Skin of body (tissue), 2 donors: ENCODE results near the gene PHF24. TPM values are rescaled to one million over a fixed set of nuclear protein-coding genes. Genes with fewer than 3 reads are reported as not detected.
"Not testable (repeated sequence)": the region's sequence is repeated elsewhere in the genome, so short reads cannot be mapped to it uniquely, and the experiment has no call there.

Source experiments
- DNase-seq: peaks from one replicate; lab custom pipeline; 2025; lab: John Stamatoyannopoulos, UW
- total RNA-seq: library from RNA; depleted of rRNA; stranded (reverse); fragments of >200 nt; gene quantifications from one replicate; pipeline ENCODE4 v1.2.3, GENCODE V29; 2014

Gene PHF24
- total RNA-seq, 1 donor from 2014 or later, result 0.49 TPM

- DNase-seq, result no peak
Measured at GRCh38 chr9:34996905-34997279, 38.8 kb downstream of the PHF24 start.

GRCh38 chr9:34997379-34997781 lies 39.3 kb downstream of the PHF24 start:
- DNase-seq, result no peak

DNA sequence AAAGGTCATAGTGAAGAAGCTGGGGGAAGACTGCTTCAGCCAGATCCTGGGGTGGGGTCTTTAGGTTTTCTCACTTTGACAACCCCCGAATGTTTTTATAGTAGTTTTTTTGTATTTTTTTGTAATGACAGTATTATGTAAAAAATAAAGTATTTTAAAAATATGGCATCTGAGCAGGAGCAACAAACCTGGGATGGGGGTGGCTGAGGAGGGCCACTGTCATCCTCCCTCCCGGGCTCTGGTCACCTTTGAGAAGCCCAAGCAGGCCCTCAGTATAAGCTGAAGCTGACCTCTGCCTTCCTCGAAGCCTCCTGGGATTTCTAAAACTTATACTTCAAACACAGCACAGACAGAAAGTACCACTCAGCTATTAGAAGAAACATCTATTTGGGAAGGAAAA lies 40.2 kb downstream of the PHF24 start:
- no peak for DNase-seq

GRCh38 chr9:34999576-34999975 lies 41.5 kb downstream of the PHF24 start:
- DNase-seq, result no peak

DNA sequence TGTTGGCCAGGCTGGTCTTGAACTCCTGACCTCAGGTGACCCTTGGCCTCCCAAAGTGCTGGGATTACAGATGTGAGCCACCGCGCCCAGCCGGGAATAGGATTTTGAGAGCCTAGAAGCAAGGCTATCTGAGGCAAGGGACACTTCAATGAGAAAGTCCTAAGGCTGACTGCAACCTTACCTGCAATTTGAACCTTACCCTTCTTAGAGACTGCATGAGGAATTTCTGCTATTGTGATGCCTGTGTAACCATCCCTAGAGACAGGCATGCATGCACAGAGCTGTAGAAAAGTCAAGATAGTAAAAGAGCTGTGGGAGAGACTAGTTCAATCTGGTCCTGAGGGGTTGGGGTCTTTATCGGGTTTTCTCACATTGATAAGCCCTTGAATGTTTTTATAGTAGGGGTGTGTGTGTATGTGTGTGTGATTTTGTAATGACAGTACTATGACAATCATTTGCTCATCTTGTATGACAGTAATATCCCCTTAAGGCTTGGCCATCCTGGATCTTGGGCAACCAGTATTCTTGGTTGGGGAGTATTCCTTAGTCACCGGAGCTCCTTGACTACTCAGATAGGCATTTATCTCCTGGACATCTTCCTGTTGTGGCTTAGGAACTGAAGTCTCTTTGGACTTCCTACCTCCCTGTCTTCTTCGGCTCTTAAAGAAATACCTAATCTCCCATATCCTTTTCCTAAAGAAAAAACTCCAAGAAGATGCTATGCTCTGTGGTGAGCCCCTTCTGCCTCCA lies 42.6 kb downstream of the PHF24 start:
- no peak for DNase-seq

GRCh38 chr9:35001285-35001677 lies 43.2 kb downstream of the PHF24 start:
- DNase-seq, result no peak

- no peak for DNase-seq
Measured at GRCh38 chr9:35001803-35002502, 43.9 kb downstream of the PHF24 start.

- DNase-seq, result no peak
Measured at GRCh38 chr9:35002623-35003022, 44.5 kb downstream of the PHF24 start.

DNA sequence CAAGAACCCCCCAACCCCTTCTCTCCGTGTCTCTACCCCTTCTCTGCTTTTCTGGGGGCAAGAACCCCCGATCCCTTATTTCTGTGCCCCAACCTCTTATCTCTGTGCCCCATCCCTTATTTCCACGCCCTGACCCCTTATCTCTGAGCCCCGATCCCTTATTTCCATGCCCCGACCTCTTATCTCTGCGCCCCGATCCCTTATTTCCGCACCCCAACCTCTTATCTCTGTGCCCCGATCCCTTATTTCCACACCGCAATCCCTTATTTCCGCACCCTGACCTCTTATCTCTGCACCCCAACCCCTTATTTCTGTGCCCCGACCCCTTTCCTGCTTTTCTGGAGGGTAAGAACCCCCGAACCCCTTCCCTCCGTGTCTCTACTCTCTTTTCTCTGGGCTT lies 46.2 kb downstream of the PHF24 start:
- DNase-seq, result not testable (repeated sequence)

- no peak for DNase-seq
Measured at GRCh38 chr9:35010351-35010958, 52.4 kb downstream of the PHF24 start.

DNA sequence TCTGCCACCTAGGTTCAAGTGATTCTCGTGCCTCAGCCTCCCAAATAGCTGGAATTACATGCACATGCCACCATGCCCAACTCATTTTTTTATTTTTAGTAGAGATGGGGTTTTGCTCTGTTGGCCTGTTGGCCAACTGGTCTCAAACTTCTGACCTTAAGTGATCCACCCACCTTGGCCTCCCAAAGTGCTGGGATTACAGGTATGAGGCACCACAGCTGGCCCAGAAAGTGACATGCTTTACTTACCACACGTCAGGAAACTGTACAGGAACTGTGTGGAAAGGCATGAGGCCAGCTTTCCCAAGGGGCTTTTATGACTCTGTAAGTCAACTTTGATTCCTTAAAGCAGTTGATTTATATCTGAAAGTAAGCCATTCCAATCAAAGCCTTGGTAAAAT lies 56.4 kb downstream of the PHF24 start:
- DNase-seq, result no peak

DNA sequence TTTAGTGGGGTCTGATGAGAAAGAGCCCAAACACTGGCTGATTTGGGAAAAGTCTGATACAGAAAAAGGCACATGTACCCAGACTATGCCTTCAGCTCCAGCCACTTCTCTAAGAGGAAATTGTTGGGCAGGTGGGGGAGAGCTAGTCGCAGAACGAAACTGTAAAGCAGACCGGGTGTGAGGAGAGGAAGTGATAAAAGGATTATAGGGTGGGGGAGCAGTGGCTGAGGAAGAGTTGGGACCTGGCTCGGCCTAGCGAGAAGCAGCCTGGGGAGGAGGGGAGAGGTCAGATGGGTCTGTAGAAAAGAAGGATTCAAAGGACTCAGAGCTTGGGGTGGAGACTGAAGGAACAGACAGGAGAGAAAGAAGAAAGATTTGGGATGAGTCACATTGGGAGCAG lies 65.4 kb downstream of the PHF24 start:
- not testable (repeated sequence) for DNase-seq

DNA sequence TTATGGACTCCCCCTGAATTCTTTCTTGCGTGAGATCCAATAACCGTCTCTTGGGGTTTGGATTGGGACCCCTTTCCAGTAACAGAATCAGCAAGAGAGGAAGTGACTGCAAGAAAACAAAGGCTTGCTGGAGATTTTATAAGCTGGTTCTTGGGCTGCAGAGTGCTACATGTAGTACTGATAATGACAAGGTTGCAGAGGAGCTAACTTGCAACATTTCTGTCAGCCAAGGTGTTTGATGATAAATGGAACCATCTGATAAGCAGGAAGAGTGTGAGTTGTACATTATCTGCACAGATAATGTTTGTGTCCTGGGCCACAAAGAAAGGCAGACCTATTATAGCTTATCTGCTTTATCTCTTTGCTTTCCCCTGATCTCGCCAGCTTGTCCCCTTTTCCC lies 68.6 kb downstream of the PHF24 start:
- no peak for DNase-seq

DNA sequence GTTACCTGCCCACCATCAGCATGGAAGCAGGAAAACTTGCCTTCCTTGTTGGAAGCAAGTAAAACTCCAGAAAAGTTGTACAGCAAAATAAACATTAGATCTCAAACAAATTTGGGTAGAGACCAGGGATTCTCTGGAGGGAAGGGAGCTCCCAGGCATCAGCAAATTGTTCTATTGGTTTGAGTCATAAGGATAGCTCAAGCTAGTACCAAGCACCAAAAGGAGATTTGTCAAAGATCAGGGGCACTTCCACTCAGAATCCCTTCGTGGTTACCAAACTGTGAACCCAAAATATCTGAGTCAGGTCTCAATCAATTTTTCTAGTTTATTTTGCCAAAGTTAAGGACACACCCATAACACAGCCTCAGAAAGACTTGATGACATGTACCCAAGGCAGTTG lies 69.3 kb downstream of the PHF24 start:
- DNase-seq, result no peak

GRCh38 chr9:35027860-35028259 lies 69.8 kb downstream of the PHF24 start:
- DNase-seq, result no peak

GRCh38 chr9:35028341-35028740 lies 70.3 kb downstream of the PHF24 start:
- no peak for DNase-seq

GRCh38 chr9:35029241-35029640 lies 71.2 kb downstream of the PHF24 start:
- no peak for DNase-seq

- DNase-seq, result no peak
Measured at GRCh38 chr9:35029852-35030251, 71.8 kb downstream of the PHF24 start.
